ENCODE results near the gene DLG1.
"Not testable (repeated sequence)": the region's sequence is repeated elsewhere in the genome, so short reads cannot be mapped to it uniquely, and the experiment has no call there.

DLG1 gene

GRCh38 chr3:197114007-197114406, 184.4 kb downstream of the DLG1 start:
- no peak for DNase-seq (ENCODE audit: low read depth in 1 of 2, low spot score in 1 of 2)

DNA sequence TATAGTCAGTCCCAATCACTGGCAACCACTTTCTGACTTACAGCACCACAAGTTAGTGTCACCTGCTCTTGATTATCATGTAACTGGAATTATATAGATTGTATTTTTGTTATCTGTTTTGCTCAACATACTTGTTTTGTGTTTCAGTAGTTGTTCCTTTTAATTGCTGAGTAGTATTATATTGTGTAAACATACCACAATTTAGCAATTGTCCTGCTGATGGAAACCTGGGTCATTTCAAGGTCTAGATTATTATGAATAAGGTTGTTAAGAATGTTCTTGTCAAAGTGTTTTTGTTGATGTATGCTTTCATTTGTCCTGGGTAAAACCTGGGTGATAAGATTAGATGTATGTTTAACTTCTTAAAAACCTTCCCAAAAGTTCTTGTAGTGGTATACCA, 186.7 kb downstream of the DLG1 start:
- DNase-seq (ENCODE audit: low read depth in 1 of 2, low spot score in 1 of 2): no peak

- DNase-seq (ENCODE audit: low read depth in 1 of 2, low spot score in 1 of 2): no peak
These were observed 192.6 kb downstream of the DLG1 start for GRCh38 chr3:197105786-197106185.

- DNase-seq (ENCODE audit: low read depth in 1 of 2, low spot score in 1 of 2): no peak
These were observed 193.7 kb downstream of the DLG1 start for GRCh38 chr3:197104738-197105137.

DNA sequence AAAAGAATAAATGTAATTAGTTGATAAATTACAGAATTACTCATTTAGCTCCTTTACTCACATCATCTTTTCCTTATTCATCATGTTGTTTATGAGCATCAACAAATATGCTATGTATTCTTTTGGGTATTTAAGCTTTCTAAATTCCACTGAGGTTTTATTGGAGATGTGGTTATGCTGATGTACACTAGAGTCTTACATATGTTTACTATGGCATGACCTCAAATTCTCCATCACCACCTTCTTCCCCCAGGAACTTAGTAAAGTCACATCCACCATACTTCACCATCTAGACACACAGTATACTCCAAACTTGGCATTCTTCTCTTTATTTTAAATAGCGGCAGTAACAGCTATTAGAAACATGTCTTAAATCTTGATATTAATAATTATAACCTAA, 194.6 kb downstream of the DLG1 start:
- no peak for DNase-seq (ENCODE audit: low read depth in 1 of 2, low spot score in 1 of 2)

DNA sequence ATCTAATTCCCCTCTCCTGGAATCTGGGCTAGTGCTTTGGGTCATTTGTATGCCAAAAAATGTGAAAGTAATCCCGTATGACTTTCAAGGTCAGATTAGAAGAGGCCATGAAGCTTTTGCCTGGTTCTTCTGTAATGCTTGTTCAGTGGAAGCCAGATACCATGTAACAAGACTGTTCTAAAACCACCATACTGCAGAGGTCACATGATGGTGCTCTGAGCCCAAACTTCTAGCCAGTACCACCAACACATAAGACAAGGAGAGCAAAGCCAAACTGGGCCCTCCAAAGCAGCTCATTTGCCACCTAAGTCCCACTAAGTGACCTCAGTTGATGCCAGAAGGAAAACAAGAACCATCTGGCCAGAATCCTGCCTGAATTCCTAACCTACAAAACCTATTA, 204.5 kb downstream of the DLG1 start:
- no peak for DNase-seq (ENCODE audit: low read depth in 1 of 2, low spot score in 1 of 2)

GRCh38 chr3:197088370-197088769, 210.0 kb downstream of the DLG1 start:
- DNase-seq (ENCODE audit: low read depth in 1 of 2, low spot score in 1 of 2): no peak

GRCh38 chr3:197085137-197085536, 213.3 kb downstream of the DLG1 start:
- DNase-seq (ENCODE audit: low read depth in 1 of 2, low spot score in 1 of 2): no peak

GRCh38 chr3:197083486-197083885, 214.9 kb downstream of the DLG1 start:
- DNase-seq (ENCODE audit: low read depth in 1 of 2, low spot score in 1 of 2): no peak

DNA sequence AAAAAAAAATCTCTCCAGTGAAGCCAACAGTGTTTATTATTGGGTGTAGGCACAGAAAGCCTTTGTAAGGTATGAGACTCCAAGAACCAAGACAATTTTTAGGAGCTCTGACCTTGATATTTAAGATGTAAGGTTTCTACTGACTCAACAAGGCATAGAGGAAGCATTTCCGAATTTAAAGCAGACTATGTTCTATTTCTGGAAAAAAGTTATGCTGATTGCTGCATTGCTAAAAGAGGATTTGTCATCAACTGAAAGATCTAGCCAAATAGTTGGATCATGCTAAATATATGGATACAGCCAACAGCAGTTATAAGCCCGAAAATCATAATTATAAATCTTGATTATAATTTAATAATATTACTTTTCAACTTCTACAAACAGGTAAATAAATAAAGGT, 215.5 kb downstream of the DLG1 start:
- DNase-seq (ENCODE audit: low read depth in 1 of 2, low spot score in 1 of 2): no peak

DNA sequence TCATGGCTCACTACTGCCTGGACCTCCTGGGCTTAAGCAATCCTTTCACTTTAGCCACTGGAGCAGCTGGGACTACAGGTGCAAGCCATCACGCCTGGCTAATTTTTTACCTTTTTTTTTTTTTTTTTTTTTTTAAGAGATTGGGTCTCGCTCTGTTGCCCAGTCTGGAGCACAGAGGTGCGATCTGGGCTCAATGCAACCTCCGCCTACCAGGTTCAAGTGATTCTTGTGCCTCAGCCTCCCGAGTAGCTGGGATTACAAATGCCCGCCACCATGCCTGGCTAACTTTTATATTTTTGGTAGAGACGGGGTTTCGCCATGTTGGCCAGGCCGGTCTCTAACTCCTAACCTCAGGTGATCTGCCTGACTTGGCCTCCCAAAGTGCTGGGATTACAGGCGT, 218.1 kb downstream of the DLG1 start:
- no peak for DNase-seq (ENCODE audit: low read depth in 1 of 2, low spot score in 1 of 2)

- no peak for DNase-seq (ENCODE audit: low read depth in 1 of 2, low spot score in 1 of 2)
These were observed 222.0 kb downstream of the DLG1 start for GRCh38 chr3:197076415-197076814.

DNA sequence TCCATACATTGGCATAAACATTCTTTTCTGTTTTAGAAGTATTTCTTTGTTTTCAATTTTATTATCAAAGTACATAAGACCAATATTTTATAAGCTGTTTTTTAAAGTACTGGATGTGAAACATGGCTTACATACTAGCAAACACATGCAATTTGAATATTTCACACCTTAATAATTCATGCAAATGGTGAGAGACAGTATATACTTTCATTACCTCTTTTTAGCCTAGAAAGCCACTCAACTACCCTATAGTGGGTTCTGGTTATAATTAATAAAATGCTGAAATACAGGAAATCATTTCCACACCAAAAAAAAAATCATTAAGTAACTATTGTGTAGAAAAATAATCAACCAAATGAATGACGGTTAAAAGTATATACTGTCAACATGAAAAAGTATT, 230.3 kb downstream of the DLG1 start:
- DNase-seq (ENCODE audit: low read depth in 1 of 2, low spot score in 1 of 2): no peak

GRCh38 chr3:197064771-197065170, 233.6 kb downstream of the DLG1 start:
- DNase-seq (ENCODE audit: low read depth in 1 of 2, low spot score in 1 of 2): no peak

DNA sequence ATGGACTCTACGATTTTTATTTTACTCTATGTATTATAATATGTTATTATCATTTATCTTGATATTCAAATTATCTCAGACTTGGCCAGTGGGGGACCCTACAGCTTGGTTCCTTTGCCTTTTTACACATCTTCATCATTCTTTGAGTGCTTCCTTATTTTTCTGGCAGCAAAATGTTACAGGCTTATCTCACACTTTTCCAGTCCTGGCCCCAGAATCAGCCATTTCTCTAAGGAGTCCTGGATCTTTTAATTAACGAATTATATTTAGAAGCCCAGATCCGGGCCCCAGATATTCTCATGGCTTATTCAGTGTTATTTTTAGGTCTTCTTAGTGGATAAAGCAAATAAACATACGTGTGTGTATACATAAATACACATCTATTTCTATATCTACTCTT, 236.0 kb downstream of the DLG1 start:
- DNase-seq (ENCODE audit: low read depth in 1 of 2, low spot score in 1 of 2): no peak

- DNase-seq (ENCODE audit: low read depth in 1 of 2, low spot score in 1 of 2): not testable (repeated sequence)
These were observed 246.8 kb downstream of the DLG1 start for GRCh38 chr3:197051637-197052036.

GRCh38 chr3:197050511-197050910, 247.9 kb downstream of the DLG1 start:
- no peak for DNase-seq (ENCODE audit: low read depth in 1 of 2, low spot score in 1 of 2)

DNA sequence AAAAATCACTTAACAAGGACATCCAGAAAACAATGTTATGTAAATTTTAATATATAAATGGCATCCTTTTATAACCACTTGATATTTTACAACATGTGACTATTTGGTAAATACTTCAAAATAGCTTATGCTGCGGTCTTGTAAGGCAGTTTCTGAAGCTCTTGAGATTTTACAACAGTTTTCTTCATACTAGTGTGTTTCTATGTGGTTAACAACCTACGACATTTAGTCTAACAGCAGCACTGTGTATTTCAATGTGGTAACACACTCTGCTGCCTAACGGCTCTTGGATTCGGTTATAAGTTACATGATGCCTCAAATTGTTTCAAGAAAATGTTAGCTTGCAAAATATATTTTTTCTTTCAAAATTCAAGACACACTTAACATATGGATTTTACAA, 255.9 kb downstream of the DLG1 start:
- no peak for DNase-seq (ENCODE audit: low read depth in 1 of 2, low spot score in 1 of 2)

DNA sequence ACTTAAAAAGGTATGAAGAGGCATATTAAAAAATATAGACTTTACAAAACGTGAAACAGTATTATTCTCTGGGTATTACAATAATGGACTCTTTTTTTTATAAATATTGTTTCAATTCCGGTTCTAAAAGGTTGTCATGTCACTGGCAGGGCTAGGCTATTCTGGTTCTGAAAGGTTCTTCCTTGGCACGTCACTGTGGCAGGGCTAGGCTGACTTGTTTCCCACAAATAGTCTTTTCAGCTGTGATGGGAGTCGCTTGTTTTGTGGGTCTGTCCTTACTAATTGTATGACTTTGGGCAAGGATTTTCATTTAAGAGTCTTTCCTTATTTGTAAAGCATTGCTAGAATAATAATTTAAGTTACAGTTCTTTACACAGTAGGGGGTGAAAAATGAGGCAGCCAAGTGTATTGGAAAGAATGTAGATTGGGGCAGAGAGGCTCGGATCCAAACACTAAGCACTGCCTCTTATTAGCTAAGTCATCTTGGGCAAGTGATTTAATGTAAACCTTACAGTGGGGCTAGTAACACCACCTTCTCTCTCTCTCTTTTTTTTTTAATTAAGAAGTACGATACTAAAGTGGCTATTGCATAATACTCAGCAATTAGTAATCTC, 256.4 kb downstream of the DLG1 start:
- DNase-seq (ENCODE audit: low read depth in 1 of 2, low spot score in 1 of 2): no peak

DNA sequence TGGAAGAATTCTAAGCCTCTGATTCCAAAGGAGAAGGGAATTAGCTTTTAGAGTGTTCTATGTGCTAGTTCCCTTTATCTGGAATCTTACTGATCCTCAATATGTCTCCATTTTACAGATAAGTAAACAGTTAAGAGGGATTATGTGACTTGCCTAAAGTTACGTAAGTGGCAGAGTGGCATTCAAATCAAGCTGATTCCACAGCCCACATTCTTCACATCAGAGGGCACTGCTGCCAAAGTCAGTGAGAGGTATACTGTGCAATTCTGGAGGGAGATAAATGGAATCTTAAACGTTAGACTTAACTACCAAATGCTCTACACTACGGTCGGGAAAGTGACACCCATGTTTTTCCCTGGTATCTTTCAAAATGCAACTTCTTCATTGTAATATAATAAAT, 257.8 kb downstream of the DLG1 start:
- DNase-seq (ENCODE audit: low read depth in 1 of 2, low spot score in 1 of 2): no peak

- DNase-seq (ENCODE audit: low read depth in 1 of 2, low spot score in 1 of 2): no peak
These were observed 259.5 kb downstream of the DLG1 start for GRCh38 chr3:197038679-197039462.

GRCh38 chr3:197035577-197035976, 262.8 kb downstream of the DLG1 start:
- no peak for DNase-seq (ENCODE audit: low read depth in 1 of 2, low spot score in 1 of 2)

DNA sequence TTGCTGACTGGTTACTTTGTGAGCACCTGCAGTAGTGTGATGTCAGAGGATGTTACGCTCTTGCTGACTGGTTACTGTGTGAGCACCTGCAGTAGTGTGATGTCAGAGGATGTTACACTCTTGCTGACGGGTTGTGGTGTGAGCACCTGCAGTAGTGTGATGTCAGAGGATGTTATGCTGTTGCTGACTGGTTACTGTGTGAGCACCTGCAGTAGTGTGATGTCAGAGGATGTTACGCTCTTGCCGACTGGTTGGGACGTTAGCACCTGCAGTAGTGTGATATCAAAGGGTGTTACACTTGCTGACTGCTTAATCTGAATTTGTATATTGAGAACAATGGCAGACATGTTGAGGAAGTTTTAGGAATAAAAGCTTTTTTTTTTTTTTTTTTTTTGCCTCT, 263.6 kb downstream of the DLG1 start:
- DNase-seq (ENCODE audit: low read depth in 1 of 2, low spot score in 1 of 2): not testable (repeated sequence)
